Measurements from ENCODE around the gene TBC1D10A. TPM values are rescaled to one million over a fixed set of nuclear protein-coding genes. Genes with fewer than 3 reads are reported as not detected.

The TBC1D10A gene
- polyA plus RNA-seq, 2 donors, result 30.4 to 35.3 TPM

DNA sequence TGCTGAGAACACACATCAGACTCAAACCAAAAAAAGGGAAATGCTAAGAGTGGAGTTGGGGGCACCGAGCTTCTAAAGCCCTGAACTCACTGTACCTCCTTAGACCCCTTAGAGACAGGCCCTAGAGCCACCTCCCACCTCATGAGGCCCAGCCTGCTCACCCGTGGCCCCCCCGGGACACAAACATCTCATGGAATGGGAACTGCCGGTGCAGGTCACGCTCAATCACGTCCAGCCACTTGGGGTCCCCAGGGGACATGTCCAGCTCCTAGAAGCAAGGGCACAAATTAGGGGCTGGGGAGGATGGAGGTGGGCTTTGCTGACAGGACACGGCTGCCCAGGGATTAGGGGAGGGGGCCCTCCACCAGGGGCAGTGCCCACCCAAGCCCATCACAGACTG is 31.2 kb downstream of the TBC1D10A start:
- H3K4me3 ChIP-seq (ENCODE audit: low read depth in 1 of 2, low read length in 2 of 2), result no peak overlapping the region
- WGBS, 2 donors, result 71 to 81% methylated on average over 7 of the region's 7 CpGs
- no peak overlapping the region for H3K27ac ChIP-seq (ENCODE audit: low read depth in 2 of 2, low read length in 1 of 2)
- H3K27me3 ChIP-seq (ENCODE audit: control insufficient read depth in 1 of 2, insufficient read depth in 2 of 2, low read length in 2 of 2), result no peaks in the 10 kb centered on the region
- peaks cover 21 to 65% of the 10 kb centered on the region in 2 donors for H3K4me1 ChIP-seq (ENCODE audit: control insufficient read depth in 2 of 2, insufficient read depth in 2 of 2, low read length in 1 of 2)
- peaks cover 33 to 72% of the 10 kb centered on the region in 2 donors for H3K36me3 ChIP-seq (ENCODE audit: control insufficient read depth in 2 of 2, insufficient read depth in 2 of 2, low read length in 1 of 2)
- no peaks in the 10 kb centered on the region for H3K9me3 ChIP-seq (ENCODE audit: control insufficient read depth in 2 of 2, insufficient read depth in 1 of 2, low read depth in 1 of 2, low read length in 1 of 2)

DNA sequence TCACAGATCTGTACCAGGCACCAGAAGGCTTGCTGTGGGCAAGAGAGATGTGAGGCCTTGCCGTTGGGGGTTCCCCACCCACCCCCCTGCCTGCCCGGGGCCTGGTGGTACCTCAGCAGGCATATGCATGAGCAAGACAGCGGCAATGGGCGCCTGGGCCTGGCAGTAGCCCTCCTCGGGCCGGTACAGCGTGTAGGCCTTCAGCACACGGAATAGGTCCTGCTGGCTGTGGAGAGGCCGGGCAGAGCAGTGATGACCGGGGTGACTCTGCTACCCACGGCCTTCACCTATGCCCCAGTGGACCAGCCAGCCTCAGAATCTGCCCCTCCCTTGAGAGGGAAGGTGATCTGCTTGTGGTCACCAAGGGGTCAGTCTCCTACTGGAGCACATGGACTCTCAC is 31.9 kb downstream of the TBC1D10A start:
- peaks cover 33 to 68% of the 10 kb centered on the region in 2 donors for H3K36me3 ChIP-seq (ENCODE audit: control insufficient read depth in 2 of 2, insufficient read depth in 2 of 2, low read length in 1 of 2)
- H3K4me1 ChIP-seq (ENCODE audit: control insufficient read depth in 2 of 2, insufficient read depth in 2 of 2, low read length in 1 of 2), result peaks cover 21 to 71% of the 10 kb centered on the region in 2 donors
- H3K9me3 ChIP-seq (ENCODE audit: control insufficient read depth in 2 of 2, insufficient read depth in 1 of 2, low read depth in 1 of 2, low read length in 1 of 2), result no peaks in the 10 kb centered on the region
- H3K4me3 ChIP-seq (ENCODE audit: low read depth in 1 of 2, low read length in 2 of 2), result no peak overlapping the region
- no peaks in the 10 kb centered on the region for H3K27me3 ChIP-seq (ENCODE audit: control insufficient read depth in 1 of 2, insufficient read depth in 2 of 2, low read length in 2 of 2)
- 89 to 92% methylated on average over 11 of the region's 11 CpGs for WGBS, 2 donors
- no peak overlapping the region for H3K27ac ChIP-seq (ENCODE audit: low read depth in 2 of 2, low read length in 1 of 2)

DNA sequence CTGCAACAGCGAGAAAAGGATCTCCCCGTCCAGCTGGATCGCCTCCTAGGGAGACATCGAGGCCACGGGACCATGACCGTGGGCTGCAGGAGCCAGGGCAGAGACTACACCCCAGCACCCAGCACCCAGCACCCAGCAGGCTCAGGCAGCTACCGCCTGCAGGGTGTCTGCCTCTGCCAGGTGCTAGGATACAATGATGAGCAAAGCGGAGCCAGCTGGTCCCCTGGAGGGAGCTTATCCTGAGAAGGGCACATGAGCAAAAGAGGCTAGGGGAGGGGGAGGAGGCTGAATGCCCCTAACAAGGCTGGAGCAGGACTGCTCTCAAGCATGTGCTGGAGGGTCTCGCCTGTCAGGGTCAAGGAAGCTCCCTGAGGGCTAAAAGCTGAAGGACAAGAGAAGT is 32.7 kb downstream of the TBC1D10A start:
- Histone ChIP-seq H3K4me3 (ENCODE audit: low read depth in 1 of 2, low read length in 2 of 2) (no peak overlapping the region), H3K4me1 (ENCODE audit: control insufficient read depth in 2 of 2, insufficient read depth in 2 of 2, low read length in 1 of 2) (peaks cover 19 to 67% of the 10 kb centered on the region in 2 donors), H3K36me3 (ENCODE audit: control insufficient read depth in 2 of 2, insufficient read depth in 2 of 2, low read length in 1 of 2) (peaks cover 29 to 61% of the 10 kb centered on the region in 2 donors), H3K9me3 (ENCODE audit: control insufficient read depth in 2 of 2, insufficient read depth in 1 of 2, low read depth in 1 of 2, low read length in 1 of 2) (no peaks in the 10 kb centered on the region), H3K27ac (ENCODE audit: low read depth in 2 of 2, low read length in 1 of 2) (peak overlapping the region; percentile 6 to 29), H3K27me3 (ENCODE audit: control insufficient read depth in 1 of 2, insufficient read depth in 2 of 2, low read length in 2 of 2) (no peaks in the 10 kb centered on the region)
- 55 to 60% methylated on average over 9 of the region's 9 CpGs for WGBS, 2 donors

DNA sequence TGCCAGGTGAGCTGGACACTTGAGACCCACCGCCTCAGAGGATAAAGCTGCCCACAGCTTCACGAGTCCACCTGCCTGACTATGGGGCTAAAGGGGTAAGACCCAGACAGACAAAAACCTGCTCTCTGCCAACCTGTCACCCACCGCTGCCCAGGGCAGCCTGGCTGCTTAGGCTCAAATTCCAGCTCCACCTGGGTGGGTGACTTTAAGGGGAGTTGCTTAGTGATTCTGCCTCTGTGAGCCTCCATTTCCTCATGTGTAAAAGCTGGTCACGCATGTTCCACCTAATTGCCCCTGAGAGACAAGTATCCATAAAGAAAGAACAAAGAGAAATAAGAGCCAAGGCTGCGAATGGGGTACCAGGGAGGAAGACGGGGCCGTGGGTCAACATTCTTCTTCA is 33.7 kb downstream of the TBC1D10A start:
- no peaks in the 10 kb centered on the region for H3K27me3 ChIP-seq (ENCODE audit: control insufficient read depth in 1 of 2, insufficient read depth in 2 of 2, low read length in 2 of 2)
- H3K36me3 ChIP-seq (ENCODE audit: control insufficient read depth in 2 of 2, insufficient read depth in 2 of 2, low read length in 1 of 2), result peaks cover 29 to 54% of the 10 kb centered on the region in 2 donors
- H3K27ac ChIP-seq (ENCODE audit: low read depth in 2 of 2, low read length in 1 of 2), result peak overlapping the region; percentile 37 to 59

DNA sequence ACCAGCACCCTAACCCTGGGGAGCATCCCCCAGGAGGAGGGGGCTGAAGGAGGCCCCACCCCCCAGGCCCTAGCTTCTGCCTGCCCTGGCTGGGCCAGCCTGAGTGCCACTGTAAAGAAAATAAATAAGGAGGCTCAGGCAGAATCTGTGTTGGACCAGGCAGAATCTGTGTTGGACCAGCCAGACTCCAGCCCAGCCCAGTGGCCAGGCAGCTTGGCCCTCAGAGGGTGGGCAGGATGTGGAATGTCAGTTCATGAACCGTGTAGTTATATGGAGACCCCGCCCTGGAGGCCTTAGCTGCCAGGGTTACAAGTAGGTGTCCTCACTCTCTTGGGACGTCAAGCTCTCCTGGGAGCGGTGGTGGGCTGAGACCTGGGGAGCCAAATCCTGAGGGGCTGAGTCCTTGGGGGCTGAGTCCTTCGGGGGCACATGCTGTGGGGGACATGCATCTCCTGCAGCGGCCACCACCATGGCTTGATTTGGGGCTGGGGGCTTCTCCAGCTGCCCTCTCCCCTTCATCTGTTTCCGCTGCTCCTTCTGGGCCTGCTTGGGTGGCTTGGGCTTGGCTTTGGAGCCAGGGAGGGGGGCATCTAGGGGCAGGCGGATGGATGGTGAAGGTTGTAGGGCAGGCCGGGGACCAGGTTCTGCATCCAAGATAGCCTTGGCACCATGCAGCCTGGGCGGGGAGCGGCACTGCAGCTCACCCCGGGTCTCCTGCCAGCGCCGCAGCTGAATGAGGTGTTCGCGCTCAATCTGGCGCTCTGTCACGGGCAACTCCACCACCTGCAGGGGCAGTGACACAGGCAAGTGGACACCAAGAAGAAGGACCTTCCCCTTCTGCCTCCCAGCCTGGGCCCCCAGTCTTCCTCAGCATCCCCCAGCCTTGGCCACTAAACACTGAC is 34.4 kb downstream of the TBC1D10A start:
- no peaks in the 10 kb centered on the region for H3K27me3 ChIP-seq (ENCODE audit: control insufficient read depth in 1 of 2, insufficient read depth in 2 of 2, low read length in 2 of 2)
- 66 to 71% methylated on average over 16 to 18 of the region's 18 CpGs for WGBS, 2 donors
- H3K9me3 ChIP-seq (ENCODE audit: control insufficient read depth in 2 of 2, insufficient read depth in 1 of 2, low read depth in 1 of 2, low read length in 1 of 2), result no peaks in the 10 kb centered on the region
- H3K4me1 ChIP-seq (ENCODE audit: control insufficient read depth in 2 of 2, insufficient read depth in 2 of 2, low read length in 1 of 2), result peaks cover 9 to 53% of the 10 kb centered on the region in 2 donors
- H3K4me3 ChIP-seq (ENCODE audit: low read depth in 1 of 2, low read length in 2 of 2), result no peak overlapping the region
- H3K27ac ChIP-seq (ENCODE audit: low read depth in 2 of 2, low read length in 1 of 2), result peak overlapping the region; percentile 86 to 98
- H3K36me3 ChIP-seq (ENCODE audit: control insufficient read depth in 2 of 2, insufficient read depth in 2 of 2, low read length in 1 of 2), result peaks cover 23 to 48% of the 10 kb centered on the region in 2 donors

More for the DNA sequence above, 33.7 kb downstream of the TBC1D10A start:
- H3K4me1 ChIP-seq (ENCODE audit: control insufficient read depth in 2 of 2, insufficient read depth in 2 of 2, low read length in 1 of 2), result peaks cover 12 to 58% of the 10 kb centered on the region in 2 donors
- no peaks in the 10 kb centered on the region for H3K9me3 ChIP-seq (ENCODE audit: control insufficient read depth in 2 of 2, insufficient read depth in 1 of 2, low read depth in 1 of 2, low read length in 1 of 2)
- no peak overlapping the region for H3K4me3 ChIP-seq (ENCODE audit: low read depth in 1 of 2, low read length in 2 of 2)
- WGBS, 2 donors, result 68 to 83% methylated on average over 7 of the region's 7 CpGs

DNA sequence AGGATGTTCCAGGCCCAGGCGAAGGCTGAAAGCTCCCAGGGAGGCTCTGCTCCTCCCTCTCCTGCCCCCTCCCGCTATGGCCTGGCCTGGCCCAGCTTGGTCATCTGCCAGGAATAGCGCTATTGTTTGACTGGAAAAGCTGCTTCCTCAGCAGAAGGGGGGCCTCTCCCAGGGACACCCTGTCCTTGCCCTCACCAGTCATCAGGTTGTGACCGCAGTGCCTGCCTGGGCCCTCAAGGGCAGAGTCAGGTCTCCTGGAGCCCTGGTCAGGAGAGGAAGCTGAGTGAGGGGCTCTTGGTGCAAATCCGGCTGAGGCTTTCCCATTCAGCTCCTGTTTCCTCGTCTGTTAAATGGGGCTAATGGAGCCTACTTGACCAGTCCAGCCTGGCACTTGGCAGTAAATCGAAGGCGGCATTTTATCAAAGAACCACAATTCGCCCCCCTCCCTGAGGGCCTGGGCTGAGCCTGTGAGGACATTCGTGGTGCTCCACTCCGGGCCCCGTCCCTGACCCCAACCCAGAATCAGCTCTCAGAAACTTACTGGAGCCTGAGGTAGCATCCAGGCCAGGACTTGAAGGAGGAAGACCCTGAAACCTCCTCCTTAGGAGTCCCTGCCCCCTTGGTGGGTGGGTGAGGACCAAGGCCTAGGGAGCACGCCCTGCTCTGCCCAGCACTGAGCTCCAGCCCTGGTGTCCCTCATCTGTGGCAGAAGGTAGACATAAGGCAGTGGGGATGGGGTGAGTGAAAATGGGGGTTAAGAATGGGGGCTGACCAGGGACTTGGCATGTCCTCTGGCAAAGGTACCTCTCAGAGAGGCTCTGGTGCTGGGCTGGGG is 35.5 kb downstream of the TBC1D10A start:
- no peak overlapping the region for H3K4me3 ChIP-seq (ENCODE audit: low read depth in 1 of 2, low read length in 2 of 2)
- WGBS, 2 donors, result 48 to 64% methylated on average over 13 of the region's 13 CpGs
- peak overlapping the region; percentile 86 to 98 for H3K27ac ChIP-seq (ENCODE audit: low read depth in 2 of 2, low read length in 1 of 2)
- no peaks in the 10 kb centered on the region for H3K9me3 ChIP-seq (ENCODE audit: control insufficient read depth in 2 of 2, insufficient read depth in 1 of 2, low read depth in 1 of 2, low read length in 1 of 2)
- H3K4me1 ChIP-seq (ENCODE audit: control insufficient read depth in 2 of 2, insufficient read depth in 2 of 2, low read length in 1 of 2), result peaks cover 6 to 53% of the 10 kb centered on the region in 2 donors
- peaks cover 23 to 51% of the 10 kb centered on the region in 2 donors for H3K36me3 ChIP-seq (ENCODE audit: control insufficient read depth in 2 of 2, insufficient read depth in 2 of 2, low read length in 1 of 2)
- no peaks in the 10 kb centered on the region for H3K27me3 ChIP-seq (ENCODE audit: control insufficient read depth in 1 of 2, insufficient read depth in 2 of 2, low read length in 2 of 2)

DNA sequence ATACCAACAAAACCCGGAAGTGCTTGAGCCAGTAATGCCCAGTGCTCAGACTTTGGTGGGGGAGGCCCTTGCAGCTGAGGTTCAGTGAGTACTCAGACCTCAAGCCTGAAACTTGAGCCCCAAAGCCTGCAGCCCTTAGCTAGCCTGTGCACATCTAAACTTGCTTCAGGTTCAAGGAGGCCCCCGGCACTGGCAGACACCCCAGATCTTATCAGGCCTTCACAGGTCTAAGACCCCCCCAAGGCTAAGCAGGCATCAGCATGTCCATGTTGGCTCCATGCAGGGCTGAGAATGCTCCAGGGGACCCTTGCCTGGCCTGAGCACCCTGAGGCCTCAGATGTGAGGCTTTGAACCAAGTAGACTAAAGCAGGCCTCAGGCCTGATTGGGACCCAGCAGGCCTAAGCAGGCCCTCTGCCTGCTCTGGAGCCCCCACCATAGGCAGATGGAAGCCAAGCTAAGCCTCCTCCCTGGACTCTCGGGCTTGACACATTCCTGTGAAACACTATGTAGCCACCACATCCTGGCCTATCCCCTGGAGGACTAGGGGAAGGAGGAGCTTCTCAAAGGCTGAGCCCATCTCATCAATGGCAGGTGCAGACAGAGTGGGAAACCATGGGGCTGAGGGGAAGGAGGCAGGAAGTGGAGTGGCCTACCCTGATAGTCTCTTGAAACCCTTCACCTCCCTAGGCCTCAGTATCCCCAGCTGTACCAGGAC is 36.2 kb downstream of the TBC1D10A start:
- WGBS, 2 donors, result 20 to 28% methylated on average over 3 of the region's 3 CpGs

DNA sequence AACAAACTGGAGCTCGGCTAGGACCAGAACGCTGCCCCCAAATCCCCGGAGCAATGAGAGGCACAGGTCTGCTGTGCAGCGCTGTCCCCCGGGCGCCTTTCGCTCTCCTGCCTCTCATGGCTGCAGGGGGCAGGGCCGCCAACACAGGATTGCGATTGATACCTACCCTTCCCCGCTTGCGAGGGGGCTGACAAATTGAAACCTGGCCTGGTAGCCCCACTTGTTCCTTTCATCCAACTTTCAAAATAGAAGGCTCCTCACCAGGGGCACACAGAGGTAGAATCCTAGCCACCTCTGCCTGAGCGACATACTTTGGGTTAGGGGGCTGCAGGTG is 36.8 kb downstream of the TBC1D10A start:
- peaks cover 14 to 49% of the 10 kb centered on the region in 2 donors for H3K36me3 ChIP-seq (ENCODE audit: control insufficient read depth in 2 of 2, insufficient read depth in 2 of 2, low read length in 1 of 2)
- peak overlapping the region; percentile 26 to 89 for H3K4me3 ChIP-seq (ENCODE audit: low read depth in 1 of 2, low read length in 2 of 2)
- peaks cover 6 to 45% of the 10 kb centered on the region in 2 donors for H3K4me1 ChIP-seq (ENCODE audit: control insufficient read depth in 2 of 2, insufficient read depth in 2 of 2, low read length in 1 of 2)

More for the DNA sequence above, 36.2 kb downstream of the TBC1D10A start:
- Histone ChIP-seq H3K36me3 (ENCODE audit: control insufficient read depth in 2 of 2, insufficient read depth in 2 of 2, low read length in 1 of 2) (peaks cover 20 to 49% of the 10 kb centered on the region in 2 donors), H3K4me3 (ENCODE audit: low read depth in 1 of 2, low read length in 2 of 2) (peak overlapping the region in 1 of 2 donors; percentile 89), H3K27me3 (ENCODE audit: control insufficient read depth in 1 of 2, insufficient read depth in 2 of 2, low read length in 2 of 2) (no peaks in the 10 kb centered on the region), H3K4me1 (ENCODE audit: control insufficient read depth in 2 of 2, insufficient read depth in 2 of 2, low read length in 1 of 2) (peaks cover 6 to 45% of the 10 kb centered on the region in 2 donors), H3K9me3 (ENCODE audit: control insufficient read depth in 2 of 2, insufficient read depth in 1 of 2, low read depth in 1 of 2, low read length in 1 of 2) (no peaks in the 10 kb centered on the region), H3K27ac (ENCODE audit: low read depth in 2 of 2, low read length in 1 of 2) (peak overlapping the region; percentile 86 to 98)

More for the DNA sequence above, 36.8 kb downstream of the TBC1D10A start:
- H3K27me3 ChIP-seq (ENCODE audit: control insufficient read depth in 1 of 2, insufficient read depth in 2 of 2, low read length in 2 of 2), result no peaks in the 10 kb centered on the region
- peak overlapping the region; percentile 86 to 98 for H3K27ac ChIP-seq (ENCODE audit: low read depth in 2 of 2, low read length in 1 of 2)
- WGBS, 2 donors, result 10 to 19% methylated on average over 12 of the region's 12 CpGs
- no peaks in the 10 kb centered on the region for H3K9me3 ChIP-seq (ENCODE audit: control insufficient read depth in 2 of 2, insufficient read depth in 1 of 2, low read depth in 1 of 2, low read length in 1 of 2)
